HK-2 (cell line): Measurements from ENCODE around the gene FAM131A.
"Not testable (repeated sequence)": the region's sequence is repeated elsewhere in the genome, so short reads cannot be mapped to it uniquely, and the experiment has no call there.

Experiments used
- DNase-seq: peaks from one replicate; pipeline ENCODE4 v3.0.0-alpha.2; 2018; ENCODE audit not compliant: unreplicated experiment

Gene FAM131A

DNA sequence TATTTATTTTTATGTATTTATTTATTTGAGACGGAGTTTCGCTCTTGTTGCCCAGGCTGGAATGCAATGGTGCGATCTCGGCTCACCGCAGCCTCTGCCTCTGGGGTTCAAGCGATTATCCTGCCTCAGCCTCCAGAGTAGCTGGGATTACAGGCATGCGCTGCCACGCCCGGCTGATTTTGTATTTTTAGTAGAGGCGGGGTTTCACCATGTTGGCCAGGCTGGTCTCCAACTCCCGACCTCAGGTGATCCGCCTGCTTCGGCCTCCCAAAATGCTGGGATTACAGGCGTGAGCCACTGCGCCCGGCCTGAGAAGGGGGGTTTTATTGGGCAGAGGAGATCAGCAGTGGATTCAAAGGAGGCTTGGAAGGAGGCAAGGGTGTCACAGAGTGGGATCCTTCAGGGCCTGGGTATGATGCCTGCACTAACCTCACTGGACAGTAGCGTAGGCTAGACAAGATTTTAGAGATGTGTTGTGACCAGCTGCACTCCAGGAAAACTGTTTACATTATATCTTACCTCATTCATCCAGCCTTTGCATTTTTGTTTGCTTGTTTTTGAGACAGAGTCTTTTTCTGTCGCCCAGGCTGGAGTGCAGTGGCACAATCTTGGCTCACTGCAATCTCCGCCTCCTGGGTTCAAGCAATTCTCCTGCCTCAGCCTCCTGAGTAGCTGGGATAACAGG is 2.2 kb downstream of the FAM131A start:
- DNase-seq = not testable (repeated sequence)

DNA sequence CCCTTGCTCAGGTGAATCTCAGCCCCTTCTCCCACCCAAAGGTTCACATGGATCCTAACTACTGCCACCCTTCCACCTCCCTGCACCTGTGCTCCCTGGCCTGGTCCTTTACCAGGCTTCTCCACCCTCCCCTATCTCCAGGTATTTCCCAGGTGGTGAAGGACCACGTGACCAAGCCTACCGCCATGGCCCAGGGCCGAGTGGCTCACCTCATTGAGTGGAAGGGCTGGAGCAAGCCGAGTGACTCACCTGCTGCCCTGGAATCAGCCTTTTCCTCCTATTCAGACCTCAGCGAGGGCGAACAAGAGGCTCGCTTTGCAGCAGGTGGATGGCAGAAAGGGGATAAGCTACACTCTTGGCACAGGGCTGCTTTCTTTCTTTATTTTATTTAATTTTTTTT is 4.5 kb downstream of the FAM131A start:
- no peak for DNase-seq

DNA sequence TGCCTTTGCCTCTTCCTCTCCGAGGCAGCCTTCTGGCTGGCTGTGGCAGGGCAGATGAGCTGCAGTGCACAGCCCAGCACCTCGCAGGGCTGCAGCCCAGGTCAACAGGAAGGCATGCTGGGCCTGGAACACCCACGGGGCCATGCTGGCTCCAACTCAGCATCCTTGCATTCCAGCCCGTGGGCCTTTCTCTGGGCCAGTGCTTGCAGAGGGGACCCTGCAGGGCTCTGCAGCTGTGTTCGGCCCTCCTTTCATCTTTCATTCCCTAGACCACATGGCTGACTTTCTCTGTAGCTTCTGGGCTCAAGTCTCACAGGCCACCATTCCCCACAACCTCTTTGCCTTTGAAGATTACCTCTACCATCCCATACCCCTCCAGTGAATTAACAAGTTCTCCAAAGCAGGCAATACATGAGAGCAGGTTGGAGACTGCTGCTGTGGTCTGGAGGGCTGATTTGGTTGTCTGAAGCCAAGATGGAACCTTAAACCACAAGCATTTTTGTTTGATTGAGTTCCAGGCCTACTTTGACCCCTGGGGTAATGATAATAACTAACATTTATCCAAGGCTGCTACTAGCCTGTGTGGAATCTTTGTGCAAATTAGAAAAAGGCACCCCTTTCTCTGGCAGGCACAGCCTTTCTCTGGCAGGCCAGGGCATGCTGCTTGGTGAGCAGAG is 5.9 kb downstream of the FAM131A start:
- no peak for DNase-seq

DNA sequence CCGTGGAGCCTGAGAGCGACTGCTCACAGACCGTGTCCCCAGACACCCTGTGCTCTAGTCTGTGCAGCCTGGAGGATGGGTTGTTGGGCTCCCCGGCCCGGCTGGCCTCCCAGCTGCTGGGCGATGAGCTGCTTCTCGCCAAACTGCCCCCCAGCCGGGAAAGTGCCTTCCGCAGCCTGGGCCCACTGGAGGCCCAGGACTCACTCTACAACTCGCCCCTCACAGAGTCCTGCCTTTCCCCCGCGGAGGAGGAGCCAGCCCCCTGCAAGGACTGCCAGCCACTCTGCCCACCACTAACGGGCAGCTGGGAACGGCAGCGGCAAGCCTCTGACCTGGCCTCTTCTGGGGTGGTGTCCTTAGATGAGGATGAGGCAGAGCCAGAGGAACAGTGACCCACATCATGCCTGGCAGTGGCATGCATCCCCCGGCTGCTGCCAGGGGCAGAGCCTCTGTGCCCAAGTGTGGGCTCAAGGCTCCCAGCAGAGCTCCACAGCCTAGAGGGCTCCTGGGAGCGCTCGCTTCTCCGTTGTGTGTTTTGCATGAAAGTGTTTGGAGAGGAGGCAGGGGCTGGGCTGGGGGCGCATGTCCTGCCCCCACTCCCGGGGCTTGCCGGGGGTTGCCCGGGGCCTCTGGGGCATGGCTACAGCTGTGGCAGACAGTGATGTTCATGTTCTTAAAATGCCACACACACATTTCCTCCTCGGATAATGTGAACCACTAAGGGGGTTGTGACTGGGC is 7.3 kb downstream of the FAM131A start:
- no peak for DNase-seq

DNA sequence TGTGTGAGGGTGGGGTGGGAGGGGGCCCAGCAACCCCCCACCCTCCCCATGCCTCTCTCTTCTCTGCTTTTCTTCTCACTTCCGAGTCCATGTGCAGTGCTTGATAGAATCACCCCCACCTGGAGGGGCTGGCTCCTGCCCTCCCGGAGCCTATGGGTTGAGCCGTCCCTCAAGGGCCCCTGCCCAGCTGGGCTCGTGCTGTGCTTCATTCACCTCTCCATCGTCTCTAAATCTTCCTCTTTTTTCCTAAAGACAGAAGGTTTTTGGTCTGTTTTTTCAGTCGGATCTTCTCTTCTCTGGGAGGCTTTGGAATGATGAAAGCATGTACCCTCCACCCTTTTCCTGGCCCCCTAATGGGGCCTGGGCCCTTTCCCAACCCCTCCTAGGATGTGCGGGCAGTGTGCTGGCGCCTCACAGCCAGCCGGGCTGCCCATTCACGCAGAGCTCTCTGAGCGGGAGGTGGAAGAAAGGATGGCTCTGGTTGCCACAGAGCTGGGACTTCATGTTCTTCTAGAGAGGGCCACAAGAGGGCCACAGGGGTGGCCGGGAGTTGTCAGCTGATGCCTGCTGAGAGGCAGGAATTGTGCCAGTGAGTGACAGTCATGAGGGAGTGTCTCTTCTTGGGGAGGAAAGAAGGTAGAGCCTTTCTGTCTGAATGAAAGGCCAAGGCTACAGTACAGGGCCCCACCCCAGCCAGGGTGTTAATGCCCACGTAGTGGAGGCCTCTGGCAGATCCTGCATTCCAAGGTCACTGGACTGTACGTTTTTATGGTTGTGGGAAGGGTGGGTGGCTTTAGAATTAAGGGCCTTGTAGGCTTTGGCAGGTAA is 8.1 kb downstream of the FAM131A start:
- peak; percentile 91 for DNase-seq

DNA sequence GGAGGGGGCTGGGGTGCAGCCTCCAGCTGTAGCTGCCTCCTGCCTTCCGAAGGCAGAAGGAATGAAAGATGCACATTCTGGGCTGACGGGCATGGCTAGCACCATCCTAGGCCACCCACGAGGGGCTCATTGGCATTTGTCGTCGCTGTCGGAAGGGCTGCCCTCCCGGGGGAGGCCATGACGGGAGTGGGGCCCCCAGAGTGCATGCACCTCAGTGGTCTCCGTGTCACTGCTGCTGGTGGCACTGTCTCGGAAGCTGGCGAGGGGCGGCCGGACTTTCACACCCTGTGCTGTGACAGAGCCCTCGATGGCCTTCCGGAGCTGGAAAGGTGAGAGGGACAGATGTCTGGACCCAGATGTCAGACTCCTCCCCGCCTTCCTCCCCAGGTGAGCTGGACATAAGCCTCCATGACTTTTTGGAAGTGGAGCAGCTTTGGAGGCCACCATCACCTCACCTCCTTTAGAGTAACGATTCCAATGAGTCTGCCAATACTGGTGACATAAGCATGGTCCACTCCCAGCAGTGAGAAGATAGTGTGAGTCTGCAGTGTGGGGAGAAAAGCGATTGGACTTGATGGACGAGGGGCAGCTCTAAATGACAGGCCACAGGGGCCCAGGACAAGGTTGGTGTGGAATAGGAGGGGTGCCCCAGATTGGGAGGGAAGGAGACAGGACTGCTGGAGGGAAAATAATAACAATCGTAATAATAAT is 9.2 kb downstream of the FAM131A start:
- DNase-seq = no peak

DNA sequence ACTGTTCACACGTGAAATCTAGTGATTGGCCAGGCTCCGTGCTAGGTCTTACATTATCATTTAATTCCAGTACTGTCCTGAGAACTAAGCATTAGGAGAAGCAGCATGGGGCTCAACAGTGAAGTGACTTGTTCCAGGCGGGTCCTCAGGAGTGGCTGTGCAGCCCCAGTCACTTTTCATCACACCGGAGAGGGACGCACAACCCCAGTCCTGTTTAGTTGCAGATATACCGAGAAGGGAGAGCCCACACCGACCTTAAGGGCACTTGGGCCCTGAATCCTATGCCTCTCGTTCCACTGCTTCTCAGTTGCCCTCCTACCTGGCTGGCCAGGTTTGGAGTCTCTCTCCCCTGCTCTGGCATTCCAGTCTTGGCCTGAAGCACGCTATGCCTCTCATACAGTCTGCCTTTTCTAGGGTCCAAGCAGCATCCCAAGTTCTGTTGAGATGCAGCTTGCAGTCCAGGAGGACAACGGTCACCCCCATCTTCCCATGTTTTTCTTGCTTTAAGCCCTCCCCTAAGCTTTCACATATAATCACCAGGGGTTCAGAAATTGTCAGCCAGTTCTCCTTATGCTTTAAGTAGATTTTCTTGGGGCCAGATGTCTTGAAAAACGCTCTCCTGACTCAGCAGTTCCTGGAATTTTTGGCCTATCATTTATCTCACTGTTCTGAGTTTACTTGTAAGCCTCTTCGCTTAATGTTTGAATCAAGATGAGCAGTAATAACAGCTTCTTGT is 10.1 kb downstream of the FAM131A start:
- no peak for DNase-seq

DNA sequence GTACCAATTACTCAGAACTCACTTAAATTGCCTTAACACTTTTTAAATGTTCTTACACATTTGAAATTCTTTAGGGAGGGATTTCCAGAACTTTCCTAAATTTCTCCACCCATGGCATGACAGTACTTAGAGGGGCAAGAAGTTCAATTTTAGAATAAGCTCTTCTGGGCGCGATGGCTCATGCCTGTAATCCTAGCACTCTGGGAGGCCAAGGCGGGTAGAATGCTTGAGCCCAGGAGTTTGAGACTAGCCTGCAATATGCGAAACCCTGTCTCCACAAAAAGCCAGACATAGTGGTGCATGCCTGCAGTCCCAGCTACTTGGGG is 10.6 kb downstream of the FAM131A start:
- DNase-seq = no peak

DNA sequence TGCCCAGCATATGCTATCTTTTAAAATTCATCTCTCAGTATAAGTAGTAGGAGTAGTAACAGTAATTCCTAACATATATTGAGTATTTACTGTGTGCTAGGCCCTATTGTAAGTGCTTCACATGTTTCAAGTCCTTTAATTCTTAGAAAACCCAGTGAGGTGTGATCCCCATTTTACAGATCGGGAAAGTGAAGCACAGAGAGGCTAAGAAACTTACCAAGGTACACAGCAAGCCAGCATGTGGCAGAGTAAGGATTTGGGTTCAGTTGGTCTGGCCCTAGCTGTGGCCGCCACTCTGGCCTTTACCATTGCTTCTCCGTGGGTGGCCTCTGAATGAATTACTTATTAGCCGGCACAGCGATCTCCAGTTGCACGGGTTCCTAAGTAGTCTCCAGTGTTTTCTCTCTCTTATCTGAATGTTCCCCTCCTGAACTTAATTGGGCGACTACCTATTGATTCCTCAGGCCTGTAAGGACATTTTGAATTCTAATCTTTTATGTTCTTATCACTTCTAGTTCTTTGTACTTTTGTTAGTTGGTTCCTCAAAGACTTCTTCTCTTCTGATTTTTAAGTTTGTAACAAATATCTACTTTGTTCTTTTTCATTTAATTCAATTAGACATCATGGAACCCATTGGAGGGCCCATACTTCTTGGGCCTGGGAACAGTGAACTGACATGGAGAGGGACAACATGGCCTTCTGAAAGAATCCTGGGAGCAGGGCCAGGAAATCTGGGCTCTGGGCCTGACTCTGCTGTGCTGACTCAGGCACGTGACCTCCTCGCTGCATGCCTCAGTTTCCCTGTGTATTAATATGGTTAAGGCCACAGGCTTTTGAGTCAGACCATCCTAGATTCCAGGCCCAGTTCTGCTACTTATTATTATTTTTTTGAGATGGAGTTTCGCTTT is 12.4 kb downstream of the FAM131A start:
- DNase-seq = no peak

DNA sequence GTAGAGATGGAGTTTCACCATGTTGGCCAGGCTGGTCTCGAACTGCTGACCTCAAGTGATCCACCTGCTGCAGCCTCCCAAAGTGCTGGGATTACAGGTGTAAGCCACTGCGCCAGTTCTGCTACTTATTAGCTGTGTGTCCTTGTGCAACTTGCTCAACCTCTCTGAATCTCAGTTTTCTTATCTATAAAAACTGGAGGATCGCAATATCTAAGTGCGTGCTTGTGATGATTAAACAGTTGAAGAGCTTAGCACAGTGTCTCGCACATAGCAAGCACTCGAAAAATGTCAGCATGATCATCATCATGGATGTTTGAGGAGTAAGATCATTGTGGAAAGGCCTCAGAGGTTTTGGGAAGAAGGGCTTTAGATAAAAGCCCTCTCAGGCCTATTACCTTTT is 13.2 kb downstream of the FAM131A start:
- DNase-seq = no peak

DNA sequence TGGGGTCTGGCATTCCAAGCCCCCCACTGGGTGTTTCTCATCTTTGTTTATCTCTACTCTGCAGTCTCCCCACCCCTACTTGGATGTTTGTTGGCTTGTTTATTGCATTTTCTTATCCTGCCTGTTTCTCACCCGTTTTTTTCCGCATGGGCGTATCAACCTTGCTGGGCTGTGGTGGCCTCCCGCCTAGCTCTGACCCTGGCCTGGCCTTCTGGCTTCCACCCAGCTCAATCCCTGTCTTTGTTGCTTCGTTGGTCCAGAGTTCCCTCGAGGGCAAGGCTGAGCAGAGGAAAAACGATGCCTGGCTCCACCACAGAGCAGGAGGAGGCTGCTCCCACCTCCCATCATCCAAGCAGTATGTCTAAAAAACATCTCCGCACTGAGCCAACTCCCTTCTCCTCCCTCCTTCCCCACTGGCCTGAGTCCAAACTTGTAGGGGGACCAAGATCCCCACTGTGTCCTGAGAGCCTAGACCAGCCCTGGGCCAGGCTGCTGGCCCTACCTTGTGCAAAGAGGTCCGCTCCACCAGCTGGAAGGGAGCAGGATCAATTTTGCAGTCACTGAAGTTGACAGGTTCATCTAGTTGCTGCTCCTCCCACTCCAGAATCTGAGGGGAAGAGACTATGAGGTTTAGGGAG is 14.2 kb downstream of the FAM131A start:
- no peak for DNase-seq

DNA sequence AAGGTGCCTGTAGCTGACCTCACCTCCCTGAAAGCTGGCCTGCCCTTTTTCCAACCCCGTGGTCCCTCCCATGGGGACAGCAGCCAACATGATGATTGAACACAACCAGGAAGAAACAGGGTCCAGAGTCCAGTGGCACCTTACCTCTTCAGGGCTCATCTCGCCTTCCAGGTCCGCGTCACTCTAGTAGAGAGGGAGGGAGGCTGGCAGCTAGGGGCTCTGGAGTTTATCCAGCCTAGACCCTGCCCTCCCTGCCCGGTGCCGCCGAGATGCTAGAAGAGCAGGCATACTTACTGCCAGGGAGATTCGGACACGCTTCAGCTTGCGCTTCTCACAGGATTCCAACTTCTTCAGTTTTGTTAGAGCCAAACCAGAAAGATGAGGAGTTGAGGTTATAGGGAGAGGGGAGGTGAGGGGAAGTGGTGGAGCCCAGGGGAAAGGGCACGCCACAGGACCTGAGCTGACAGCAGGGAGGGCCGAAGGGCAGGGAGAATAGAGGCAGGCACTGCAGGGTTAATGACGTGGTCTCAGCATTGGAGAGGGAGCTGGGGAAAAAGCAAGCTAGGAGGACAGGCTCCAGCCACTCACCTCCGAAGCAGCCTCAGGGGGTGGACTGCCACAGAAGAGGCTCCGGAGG is 14.9 kb downstream of the FAM131A start:
- DNase-seq = no peak

DNA sequence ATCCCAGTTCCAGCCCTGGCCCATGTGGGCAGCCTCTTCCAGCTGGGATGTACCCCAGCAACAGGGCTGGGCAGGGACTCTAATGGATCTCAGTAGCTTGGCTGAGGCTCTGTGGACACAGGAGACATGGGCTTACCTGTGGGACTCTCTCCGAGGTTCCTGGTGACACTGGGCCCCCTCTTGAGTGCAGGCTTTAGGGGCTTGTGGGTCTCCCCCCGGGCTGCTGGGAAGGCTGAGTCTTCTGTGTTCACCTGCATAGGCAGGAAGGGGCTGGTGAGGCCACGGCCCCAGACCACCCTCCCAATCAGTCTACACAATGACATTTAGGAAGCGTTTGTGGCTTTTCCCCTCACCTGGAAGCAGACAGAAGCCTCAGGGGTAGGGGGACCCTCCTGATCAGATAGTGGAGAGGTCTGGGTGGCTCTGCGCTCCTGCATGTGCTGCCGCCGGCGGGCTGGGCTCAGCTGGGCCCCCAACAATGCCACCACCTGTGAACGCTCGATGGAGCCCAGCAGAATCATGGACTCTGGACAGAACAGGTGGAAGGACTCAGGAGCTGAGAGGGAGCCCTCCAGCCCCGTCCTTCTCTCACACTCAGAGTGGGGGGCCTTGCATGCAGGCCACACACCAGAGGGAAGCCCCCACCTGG is 15.6 kb downstream of the FAM131A start:
- no peak for DNase-seq

DNA sequence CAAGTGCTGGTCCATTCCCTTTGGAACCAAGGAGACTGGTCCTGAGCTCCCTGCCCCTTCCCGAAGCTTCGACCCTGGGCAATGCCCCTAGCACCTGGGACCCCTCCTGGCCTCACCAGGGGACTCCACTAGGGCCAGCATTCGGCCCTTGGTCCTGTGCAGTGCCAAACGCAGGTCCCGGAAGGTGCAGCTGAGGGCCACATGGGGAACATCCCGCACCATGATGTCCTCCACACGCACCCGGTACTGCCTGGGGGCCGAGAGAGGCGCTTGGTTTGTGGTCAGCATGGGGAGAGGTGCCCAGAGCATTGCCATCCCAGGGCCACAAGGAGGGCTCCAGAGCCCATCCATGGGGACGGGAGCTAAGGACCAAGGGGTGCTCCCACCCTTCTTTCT is 16.1 kb downstream of the FAM131A start:
- no peak for DNase-seq

DNA sequence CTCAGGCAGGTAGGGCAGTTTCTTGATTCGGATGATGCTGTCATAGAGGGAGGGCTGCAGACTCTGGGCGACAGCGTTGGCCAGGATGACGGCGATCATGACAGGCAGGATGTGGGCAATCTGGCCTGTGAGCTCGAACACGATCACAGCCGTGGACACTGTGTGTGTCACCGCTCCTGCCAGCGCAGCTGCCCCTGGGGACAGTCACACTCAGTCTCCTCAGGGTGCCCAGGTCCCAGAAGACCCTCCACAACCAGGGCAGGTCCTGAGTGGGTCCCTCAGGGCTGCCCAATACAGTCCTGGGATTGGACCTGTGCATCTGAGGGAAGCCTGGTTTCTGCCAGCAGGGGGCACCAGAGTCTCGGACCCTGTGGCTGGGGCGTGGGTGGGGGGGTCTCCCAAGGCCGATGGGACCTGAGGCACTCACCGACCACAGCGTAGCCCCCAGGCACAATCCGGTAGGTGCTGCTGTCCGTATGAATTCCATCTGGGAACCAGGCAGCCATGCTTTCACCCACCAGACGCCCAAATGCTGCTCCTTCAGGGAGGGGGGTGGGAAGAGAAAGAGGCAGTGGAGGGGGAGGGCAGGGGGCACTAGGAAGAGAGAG is 16.8 kb downstream of the FAM131A start:
- DNase-seq = peak; percentile 43

DNA sequence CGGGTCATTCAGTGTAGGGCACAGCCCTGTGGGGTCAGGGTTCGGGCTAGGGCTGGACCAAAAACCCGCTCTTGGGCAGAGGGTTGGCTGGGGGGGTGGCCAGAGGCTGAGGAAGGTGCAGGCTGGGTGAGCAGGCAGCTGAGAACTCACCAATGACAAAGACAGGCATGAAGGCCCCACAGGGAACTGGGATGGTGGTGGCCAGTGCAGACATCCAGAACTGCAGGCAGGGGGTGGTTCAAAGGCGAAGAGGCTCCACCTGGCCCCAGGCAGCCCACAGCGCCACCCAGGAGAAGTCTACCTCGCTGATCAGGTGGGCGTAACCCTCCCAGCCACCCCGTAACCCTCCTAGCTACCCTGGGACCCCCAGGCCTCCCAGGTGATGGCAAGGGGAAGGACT is 17.4 kb downstream of the FAM131A start:
- DNase-seq = no peak

DNA sequence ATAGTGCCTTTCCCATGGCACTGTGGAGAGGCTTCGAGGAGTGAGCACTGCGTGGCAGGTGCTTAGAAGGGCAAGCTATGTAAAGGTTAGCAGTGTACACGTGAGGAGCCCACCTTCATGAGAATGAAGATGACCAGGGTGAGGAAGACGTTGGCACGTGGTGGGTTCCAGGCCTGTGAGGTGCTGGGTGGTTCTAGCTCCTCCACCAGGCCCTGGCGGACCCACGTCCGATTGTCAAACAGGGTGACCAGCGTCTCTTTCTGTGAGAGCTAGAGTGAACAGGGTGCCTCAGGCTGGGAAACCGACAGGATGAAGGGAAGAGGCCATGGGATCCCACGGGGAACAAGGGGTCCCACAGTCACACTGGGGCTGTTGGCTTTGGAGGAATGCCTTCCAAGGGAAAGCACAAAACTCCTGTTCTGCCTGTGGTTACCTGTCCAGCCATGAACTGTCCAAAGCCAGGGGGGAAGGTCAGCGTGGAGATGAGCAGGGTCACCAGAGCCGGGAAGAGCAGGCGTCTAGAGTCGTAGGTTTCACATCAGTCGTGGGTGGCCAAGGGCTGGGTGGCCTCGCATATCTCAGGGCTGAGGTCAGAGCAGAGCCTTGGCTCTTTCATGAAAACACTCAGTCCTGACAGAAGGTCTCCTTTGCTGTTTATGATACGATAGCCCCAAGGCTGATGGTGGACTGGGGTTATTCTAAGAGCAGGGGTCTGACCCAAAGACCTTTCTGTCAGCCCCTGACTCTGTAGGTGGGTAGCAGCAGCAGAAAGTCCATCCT is 18.1 kb downstream of the FAM131A start:
- DNase-seq = no peak
